Prostate gland (tissue), 2 donors: Measurements from ENCODE around the gene ZNF397. TPM values are rescaled to one million over a fixed set of nuclear protein-coding genes. Genes with fewer than 3 reads are reported as not detected.

Experiments
- DNase-seq: peaks from one replicate; pipeline ENCODE4 v3.0.0-alpha.2; 2019; ENCODE audit warnings: low spot score
- H3K27ac ChIP-seq, 2 donors: fragments of 200-600 bp; sonication (generic); 2 replicates each; pipeline ENCODE4 v1.5.1; 2017 to 2019
- H3K27me3 ChIP-seq: fragments of 200-600 bp; sonication (generic); replicated peaks from 2 replicates; pipeline ENCODE4 v1.5.1; 2019; ENCODE audit not compliant: insufficient read depth
- H3K36me3 ChIP-seq, 2 donors: fragments of 200-600 bp; sonication (generic); 1 replicate in 1 of 2; 2 replicates in 1 of 2; pipeline versions ENCODE4 v1.5.1 to v1.8.1; 2017 to 2019
- H3K4me1 ChIP-seq: fragments of 200-600 bp; sonication (generic); replicated peaks from 2 replicates; pipeline ENCODE4 v1.5.1; 2019
- H3K4me3 ChIP-seq, 2 donors: fragments of 200-600 bp; sonication (generic); 2 replicates each; pipeline ENCODE4 v1.5.1; 2017 to 2019
- H3K9me3 ChIP-seq: fragments of 200-600 bp; sonication (generic); 2 replicates; pipeline ENCODE4 v1.5.1; 2017
- POLR2A ChIP-seq: fragments of 450-650 bp; IDR thresholded peaks from one replicate; pipeline ENCODE4 v1.6.1; 2016; ENCODE audit warnings: antibody characterized with exemption, mild to moderate bottlenecking
- POLR2AphosphoS5 ChIP-seq: sonication (generic); formaldehyde crosslinking; IDR thresholded peaks from one replicate; pipeline ENCODE4 v1.6.1; 2017; ENCODE audit warnings: antibody characterized with exemption
- WGBS: methylation state at CpG from one replicate; pipeline ENCODE4 v1.1.5; 2018; 5-methylcytosine and 5-hydroxymethylcytosine counted together
- intact Hi-C: fragments of 100-400 bp; cut with DNase I; formaldehyde crosslinking; loops from one replicate; pipeline ENCODE4 v1.14.2; 2022
- total RNA-seq, 2 donors: library from RNA; depleted of rRNA; stranded (reverse); fragments of >200 nt; gene quantifications; one replicate each; pipeline ENCODE4 v1.1.0, GENCODE V29; 2016
- TF ChIP-seq, protein P1 (sequence below), 4 experiments: fragments of 200-600 bp in 2 of 4; fragments of 450-650 bp in 2 of 4; sonication (generic) in 2 of 4; IDR thresholded peaks; 1 replicate in 3 of 4; 2 replicates in 1 of 4; pipeline ENCODE4 v1.5.1; 2016 to 2019; ENCODE audit warnings: antibody characterized with exemption in 4 of 4, mild to moderate bottlenecking in 2 of 4, moderate library complexity in 2 of 4

ZNF397 gene
- total RNA-seq, 2 donors from 2014 or later = 32.9 TPM

DNA sequence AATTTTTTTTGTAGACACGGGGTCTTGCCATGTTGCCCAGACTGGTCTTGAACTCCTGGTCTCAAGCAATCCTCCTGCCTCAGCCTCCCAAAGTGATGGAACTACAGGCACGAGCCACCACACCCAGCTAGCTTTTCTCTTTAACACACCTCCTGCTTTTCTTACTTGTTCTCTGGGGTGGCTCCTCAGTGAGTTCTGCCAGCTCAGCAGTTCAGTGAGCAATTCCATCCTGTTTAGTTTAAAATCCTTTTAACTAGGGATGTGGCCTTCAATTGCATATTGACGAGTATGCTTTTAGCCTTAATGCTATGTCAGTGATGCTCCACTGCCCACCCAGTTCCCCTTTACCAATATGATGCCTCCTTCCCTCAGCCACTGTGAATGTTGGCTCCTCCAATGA, 16.1 kb downstream of the ZNF397 start:
- intact Hi-C loops = no loop called here
- DNase-seq = no peak
- Histone ChIP-seq H3K27me3 (no peaks in the 10 kb centered on the region), H3K4me1 (no peaks in the 10 kb centered on the region), H3K27ac (no peak overlapping the region), H3K9me3 (no peaks in the 10 kb centered on the region), H3K4me3 (no peak overlapping the region), H3K36me3 (peaks cover 0 to 3% of the 10 kb centered on the region in 2 donors)
- 97% methylated on average over 3 of the region's 3 CpGs for WGBS
- TF ChIP-seq POLR2A = no peak
- TF ChIP-seq, protein P1, sequence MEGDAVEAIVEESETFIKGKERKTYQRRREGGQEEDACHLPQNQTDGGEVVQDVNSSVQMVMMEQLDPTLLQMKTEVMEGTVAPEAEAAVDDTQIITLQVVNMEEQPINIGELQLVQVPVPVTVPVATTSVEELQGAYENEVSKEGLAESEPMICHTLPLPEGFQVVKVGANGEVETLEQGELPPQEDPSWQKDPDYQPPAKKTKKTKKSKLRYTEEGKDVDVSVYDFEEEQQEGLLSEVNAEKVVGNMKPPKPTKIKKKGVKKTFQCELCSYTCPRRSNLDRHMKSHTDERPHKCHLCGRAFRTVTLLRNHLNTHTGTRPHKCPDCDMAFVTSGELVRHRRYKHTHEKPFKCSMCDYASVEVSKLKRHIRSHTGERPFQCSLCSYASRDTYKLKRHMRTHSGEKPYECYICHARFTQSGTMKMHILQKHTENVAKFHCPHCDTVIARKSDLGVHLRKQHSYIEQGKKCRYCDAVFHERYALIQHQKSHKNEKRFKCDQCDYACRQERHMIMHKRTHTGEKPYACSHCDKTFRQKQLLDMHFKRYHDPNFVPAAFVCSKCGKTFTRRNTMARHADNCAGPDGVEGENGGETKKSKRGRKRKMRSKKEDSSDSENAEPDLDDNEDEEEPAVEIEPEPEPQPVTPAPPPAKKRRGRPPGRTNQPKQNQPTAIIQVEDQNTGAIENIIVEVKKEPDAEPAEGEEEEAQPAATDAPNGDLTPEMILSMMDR (IDR thresholded peaks at IDR 0.05) = no peak
- TF ChIP-seq POLR2AphosphoS5 = no peak

DNA sequence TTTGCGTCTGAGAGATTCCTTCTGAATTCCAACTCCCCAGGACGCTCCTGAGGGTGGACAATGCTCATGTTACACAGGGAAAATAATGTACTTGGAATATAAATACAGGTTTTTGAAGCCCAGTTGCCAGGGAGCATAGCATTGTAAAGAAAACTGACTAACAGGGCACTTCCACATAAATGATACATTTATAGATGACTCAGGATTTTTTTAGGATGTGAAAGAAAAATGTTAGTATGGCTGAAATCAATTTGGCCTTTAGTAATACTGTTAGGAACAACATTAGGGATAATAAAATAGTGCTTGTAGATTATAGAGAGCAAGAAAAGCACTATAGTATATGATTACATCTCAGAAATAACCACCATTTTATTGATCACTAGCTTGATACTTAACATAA, 23.6 kb downstream of the ZNF397 start:
- Histone ChIP-seq H3K4me3 (no peak overlapping the region), H3K9me3 (no peaks in the 10 kb centered on the region), H3K36me3 (no peaks in the 10 kb centered on the region), H3K4me1 (no peaks in the 10 kb centered on the region), H3K27ac (no peak overlapping the region), H3K27me3 (no peaks in the 10 kb centered on the region)
- WGBS = 91% methylated on average over 2 of the region's 2 CpGs
- TF ChIP-seq POLR2A = no peak
- TF ChIP-seq POLR2AphosphoS5 = no peak
- TF ChIP-seq, protein P1 (IDR thresholded peaks at IDR 0.05) = no peak
- DNase-seq = no peak
- intact Hi-C loops = no loop called here

DNA sequence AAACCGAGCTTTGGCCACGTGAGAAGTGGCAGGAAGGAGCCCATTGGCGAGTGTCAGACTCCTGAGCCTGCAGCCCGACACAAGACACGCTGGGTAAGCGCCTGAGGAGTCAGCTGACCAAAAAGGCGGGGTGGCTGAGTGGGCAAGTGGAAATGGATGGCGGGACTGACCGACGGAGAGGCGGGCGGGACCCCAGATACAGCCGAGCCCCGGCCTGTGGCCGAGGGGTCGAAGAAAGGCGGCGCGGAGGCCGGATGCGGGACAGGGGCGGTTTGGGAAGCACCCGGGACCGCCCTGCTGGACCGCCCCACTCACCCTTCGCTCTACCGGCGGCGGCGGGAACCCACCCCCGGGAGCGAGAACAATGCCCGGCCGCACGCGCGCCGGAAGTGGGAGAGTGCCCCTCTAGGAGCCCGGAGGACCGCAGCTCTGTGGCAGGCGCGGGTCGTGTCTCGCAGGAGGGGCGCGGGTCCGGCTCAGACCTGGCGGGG, 26.4 kb downstream of the ZNF397 start:
- Histone ChIP-seq H3K36me3 (no peaks in the 10 kb centered on the region), H3K4me1 (no peaks in the 10 kb centered on the region), H3K27me3 (no peaks in the 10 kb centered on the region), H3K27ac (peak overlapping the region; percentile 63 to 71), H3K4me3 (peak overlapping the region; percentile 50 to 65), H3K9me3 (no peaks in the 10 kb centered on the region)
- intact Hi-C loops = no loop called here
- WGBS = 10% methylated on average over 42 of the region's 48 CpGs
- peak; percentile 53 for DNase-seq
- TF ChIP-seq, protein P1 (IDR thresholded peaks at IDR 0.05) = no peak
- TF ChIP-seq POLR2A = no peak
- TF ChIP-seq POLR2AphosphoS5 = peak; percentile 64

DNA sequence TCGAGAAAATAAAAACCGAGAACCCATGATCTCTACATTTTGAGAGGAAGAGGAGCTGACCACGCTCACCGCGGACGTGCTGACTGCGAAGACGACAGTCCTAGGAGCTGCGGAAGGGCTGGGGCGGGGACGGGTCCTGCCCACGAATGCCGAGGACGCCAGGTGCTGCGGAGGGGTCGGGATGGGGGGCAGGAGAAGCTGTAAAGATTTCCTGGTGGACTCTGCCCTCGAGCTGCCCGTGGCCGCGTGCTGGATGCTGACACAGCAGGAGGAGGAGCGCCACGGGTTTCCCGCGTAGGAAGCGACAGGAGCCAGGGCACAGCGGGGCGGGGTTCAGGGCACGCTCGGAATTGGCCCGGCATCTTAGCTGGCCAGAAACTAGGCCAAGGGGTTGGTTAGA, 27.0 kb downstream of the ZNF397 start:
- DNase-seq = no peak
- H3K4me1 ChIP-seq = no peaks in the 10 kb centered on the region
- peak overlapping the region; percentile 50 to 65 for H3K4me3 ChIP-seq
- no peaks in the 10 kb centered on the region for H3K9me3 ChIP-seq
- 48% methylated on average over 30 of the region's 30 CpGs for WGBS
- intact Hi-C loops = no loop called here
- H3K27me3 ChIP-seq = no peaks in the 10 kb centered on the region
- TF ChIP-seq POLR2A = no peak
- TF ChIP-seq, protein P1 (IDR thresholded peaks at IDR 0.05) = no peak
- no peak for TF ChIP-seq POLR2AphosphoS5
- peak overlapping the region; percentile 63 to 71 for H3K27ac ChIP-seq
- H3K36me3 ChIP-seq = no peaks in the 10 kb centered on the region

DNA sequence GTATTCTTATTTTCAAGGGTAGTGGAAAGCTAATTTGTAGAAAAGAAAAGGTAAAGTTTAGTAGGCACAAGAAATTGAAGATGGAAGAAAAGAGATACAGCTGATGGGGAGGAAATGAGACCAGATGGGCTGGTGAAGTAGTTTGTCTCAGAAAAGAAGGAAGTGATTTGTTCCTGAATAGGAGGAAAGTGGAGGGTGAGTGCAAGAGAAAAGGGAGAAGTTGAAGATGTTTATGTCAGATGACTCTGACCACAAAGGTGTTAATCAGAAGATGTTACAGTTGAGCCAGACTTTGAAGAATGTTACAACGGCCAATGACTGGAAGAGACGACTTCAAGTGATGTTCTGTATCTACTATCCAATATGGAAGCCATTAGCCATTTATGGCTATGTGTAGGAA, 28.0 kb downstream of the ZNF397 start:
- Histone ChIP-seq H3K36me3 (no peaks in the 10 kb centered on the region), H3K4me3 (no peak overlapping the region), H3K27ac (no peak overlapping the region), H3K27me3 (no peaks in the 10 kb centered on the region), H3K4me1 (no peaks in the 10 kb centered on the region), H3K9me3 (no peaks in the 10 kb centered on the region)
- DNase-seq = no peak
- TF ChIP-seq POLR2A (no peak), POLR2AphosphoS5 (no peak)
- TF ChIP-seq, protein P1 (IDR thresholded peaks at IDR 0.05) = no peak
- intact Hi-C loops = no loop called here
- WGBS = 94% methylated on average over 2 of the region's 2 CpGs
